OCI-LY3 (cell line): Measurements from ENCODE around the gene SPI1.

Experiments
- CTCF ChIP-seq: fragments of 200-600, 300-600 bp; sonication (generic); IDR thresholded peaks from 2 replicates; pipeline ENCODE4 v1.5.1; 2014; ENCODE audit warnings: antibody characterized with exemption, low read length, low read depth
- EZH2phosphoT487 ChIP-seq: fragments of 200-600 bp; shearing (Covaris generic); IDR thresholded peaks from 2 replicates; pipeline ENCODE4 v1.6.1; 2018; ENCODE audit warnings: antibody characterized with exemption, mixed run types, low read depth

GRCh38 chr11:47410370-47411264 is 32.3 kb upstream of the SPI1 start:
- TF ChIP-seq CTCF (no peak), EZH2phosphoT487 (no peak)
